HG03196 (cell line): ENCODE results near the gene ALDOA.
"Not testable (repeated sequence)": the region's sequence is repeated elsewhere in the genome, so short reads cannot be mapped to it uniquely, and the experiment has no call there.

Experiments used
- ATAC-seq: cut with Tn5 transposase; IDR thresholded peaks from one replicate; pipeline ENCODE4 v1.9.1; 2021; ENCODE audit not compliant: unreplicated experiment

The ALDOA gene

DNA sequence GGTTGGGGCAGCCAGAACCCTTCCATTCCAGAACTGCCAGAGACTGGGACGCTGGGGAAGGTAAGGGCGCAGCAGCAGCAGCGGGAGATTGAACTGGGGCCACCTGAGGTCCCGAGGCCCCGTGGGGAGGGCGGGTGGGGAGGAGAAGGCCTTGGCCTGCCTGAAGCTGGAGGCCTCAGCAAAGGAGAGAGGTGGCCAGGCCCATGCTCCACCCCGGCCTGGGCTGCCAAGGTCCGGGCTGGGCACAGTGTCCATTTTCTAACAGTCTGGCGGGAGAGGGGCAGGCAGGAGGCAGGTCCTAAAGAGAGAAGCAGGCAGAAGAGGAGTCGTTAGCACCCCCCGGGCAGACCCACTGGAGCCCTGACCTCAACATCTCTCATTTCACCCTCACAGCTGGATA is 48.9 kb downstream of the ALDOA start:
- ATAC-seq = no peak

DNA sequence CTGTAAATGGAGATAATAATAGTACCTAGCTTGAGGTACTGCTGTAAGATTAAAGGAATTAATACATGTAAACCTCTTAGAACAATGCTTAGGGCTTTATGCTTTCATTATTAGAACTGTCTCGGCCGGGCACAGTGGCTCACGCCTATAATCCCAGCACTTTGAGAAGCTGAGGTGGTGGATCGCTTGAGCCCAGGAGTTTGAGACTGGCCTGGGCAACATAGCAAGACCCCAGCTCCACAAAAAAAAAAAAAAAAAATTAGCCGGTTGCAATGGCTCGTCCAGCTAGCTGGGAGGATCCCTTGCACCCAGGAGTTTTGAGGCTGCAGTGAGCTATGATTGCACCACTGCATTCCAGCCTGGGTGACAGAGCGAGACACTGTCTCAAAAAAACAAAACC is 49.3 kb downstream of the ALDOA start:
- not testable (repeated sequence) for ATAC-seq

DNA sequence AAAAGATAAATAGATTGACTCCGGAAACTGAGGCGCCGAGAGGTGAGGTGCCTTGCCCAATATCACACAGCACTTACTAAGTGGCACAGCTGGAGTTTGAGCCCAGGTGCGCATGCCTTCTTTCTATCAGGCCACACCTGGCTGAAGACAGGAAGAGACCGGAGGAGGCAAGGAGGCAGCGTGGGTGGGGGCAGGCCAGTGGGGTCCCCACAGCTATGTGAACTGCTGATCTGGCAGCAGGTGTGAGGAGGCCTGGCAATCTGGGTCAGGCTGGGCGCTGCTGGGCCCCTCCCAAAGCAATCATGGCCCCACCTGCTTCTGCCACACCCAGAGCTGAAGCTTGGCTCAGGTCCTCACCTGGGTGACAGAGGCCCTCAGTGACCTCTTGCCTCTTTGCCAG is 49.7 kb downstream of the ALDOA start:
- no peak for ATAC-seq

DNA sequence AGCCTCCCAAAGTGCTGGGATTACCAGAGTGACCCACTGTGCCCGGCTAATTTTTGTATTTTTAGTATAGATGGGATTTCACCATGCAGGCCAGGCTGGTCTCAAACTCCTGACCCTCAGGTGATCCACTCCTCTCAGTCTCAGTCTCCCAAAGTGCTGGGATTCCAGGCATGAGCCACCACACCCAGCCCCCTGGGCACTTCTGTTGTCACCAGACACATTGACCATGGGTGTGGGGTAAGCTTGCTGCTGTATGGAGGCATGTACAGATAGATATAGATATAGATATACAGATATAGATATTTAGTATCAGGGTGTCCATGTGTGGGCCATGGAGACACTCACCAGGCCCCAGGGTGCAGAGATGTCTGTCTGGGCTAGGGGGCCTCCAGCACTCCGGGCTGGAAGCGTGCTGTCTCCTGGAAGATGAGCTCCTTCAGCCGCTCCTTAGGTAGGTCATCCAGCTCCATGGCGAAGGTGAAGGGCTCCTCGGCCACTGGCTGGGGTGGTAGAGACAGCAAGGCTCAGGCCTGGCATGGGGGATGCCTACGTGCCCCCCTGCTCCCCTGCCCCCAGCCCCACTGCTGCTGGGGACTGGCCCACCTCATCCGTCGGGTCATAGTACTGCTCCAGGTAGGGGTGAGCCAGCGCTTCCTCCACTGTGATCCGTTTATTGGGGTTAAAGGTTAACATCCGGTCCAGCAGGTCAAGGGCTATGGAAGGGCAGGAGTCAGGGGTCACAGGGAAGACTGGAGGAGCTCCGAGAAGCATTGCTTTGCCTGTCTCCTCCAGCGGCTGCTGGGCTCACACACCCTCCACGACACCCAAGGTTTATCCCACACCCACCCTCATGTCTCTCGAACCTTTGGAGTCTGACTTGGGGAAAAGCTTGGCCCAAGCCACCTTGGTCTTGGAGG is 51.0 kb downstream of the ALDOA start:
- no peak for ATAC-seq

DNA sequence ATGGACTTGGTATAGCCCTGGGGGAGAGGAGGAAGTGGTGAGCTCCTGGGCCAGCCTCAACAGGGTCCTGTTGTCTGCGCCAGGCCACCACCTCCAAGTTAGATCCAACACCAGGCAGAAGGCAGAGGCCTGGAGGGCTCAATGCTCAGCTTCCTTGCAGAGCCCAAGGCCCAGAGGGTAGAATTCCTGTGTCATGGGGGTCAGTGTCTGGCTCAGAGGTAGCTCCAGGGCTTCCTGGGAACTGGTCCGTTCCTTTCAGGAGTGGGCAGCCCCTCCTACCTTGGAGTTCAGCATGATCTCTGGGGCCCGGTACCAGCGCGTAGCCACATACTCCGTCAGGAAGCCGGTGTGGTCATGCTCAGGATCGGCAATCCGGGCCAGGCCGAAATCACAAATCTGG is 52.2 kb downstream of the ALDOA start:
- no peak for ATAC-seq

DNA sequence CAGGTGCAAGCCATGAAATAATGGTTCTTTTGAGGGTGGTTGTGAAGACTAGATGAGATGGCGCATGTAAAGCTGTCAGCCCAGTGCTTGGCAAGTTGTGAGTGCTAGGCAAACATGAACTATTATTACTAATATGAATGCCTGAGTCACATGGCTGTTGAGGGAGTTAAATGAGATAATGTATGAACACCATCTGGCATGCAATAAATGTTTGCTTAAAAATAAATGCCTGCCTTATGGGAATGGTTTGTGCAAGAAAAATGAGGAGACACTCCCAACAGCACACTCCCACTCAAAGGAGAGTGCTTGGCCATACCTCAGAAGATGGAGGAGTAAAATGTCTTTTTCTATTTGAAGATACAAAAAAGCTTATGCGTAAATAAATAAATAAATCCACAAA is 53.9 kb downstream of the ALDOA start:
- ATAC-seq = no peak
